GM11168 (cell line): Measurements from ENCODE around the gene MYO1E.

Source experiments
- in situ Hi-C: fragments of 300-500 bp; cut with MboI; formaldehyde crosslinking; loops from one replicate; pipeline ENCODE4 v1.12.0; 2022; ENCODE audit warnings: low sequenced_read_pairs; ENCODE audit not compliant: unreplicated experiment

The MYO1E gene

GRCh38 chr15:59249816-59250215 is 122.9 kb downstream of the MYO1E start:
- in situ Hi-C loops: loop anchor here (10.0 kb wide), 2 partner anchors 135 to 235 kb away; no protein-coding TSS in a partner anchor

- in situ Hi-C loops: loop anchor here (10.0 kb wide), 1 partner anchor 237 kb away; no protein-coding TSS in a partner anchor
Observed at GRCh38 chr15:59247364-59247763, 125.3 kb downstream of the MYO1E start.

- in situ Hi-C loops: loop anchor here (10.0 kb wide), 1 partner anchor 239 kb away; no protein-coding TSS in a partner anchor
Observed at GRCh38 chr15:59245559-59245958, 127.1 kb downstream of the MYO1E start.

- in situ Hi-C loops: loop anchor here (10.0 kb wide), 1 partner anchor 240 kb away; no protein-coding TSS in a partner anchor
Observed at GRCh38 chr15:59244337-59244736, 128.3 kb downstream of the MYO1E start.

- in situ Hi-C loops: loop anchor here (10.0 kb wide), 1 partner anchor 241 kb away; no protein-coding TSS in a partner anchor
Observed at GRCh38 chr15:59243622-59244021, 129.0 kb downstream of the MYO1E start.

GRCh38 chr15:59242649-59243048 is 130.0 kb downstream of the MYO1E start:
- in situ Hi-C loops: loop anchor here (10.0 kb wide), 1 partner anchor 242 kb away; no protein-coding TSS in a partner anchor

GRCh38 chr15:59240036-59240435 is 132.6 kb downstream of the MYO1E start:
- in situ Hi-C loops: loop anchor here (10.0 kb wide), 1 partner anchor 245 kb away; no protein-coding TSS in a partner anchor

GRCh38 chr15:59237924-59238331 is 134.7 kb downstream of the MYO1E start:
- in situ Hi-C loops: no loop called here

GRCh38 chr15:59237119-59237855 is 135.4 kb downstream of the MYO1E start:
- in situ Hi-C loops: no loop called here

- in situ Hi-C loops: no loop called here
Observed at GRCh38 chr15:59236394-59236793, 136.3 kb downstream of the MYO1E start.

- in situ Hi-C loops: no loop called here
Observed at GRCh38 chr15:59232476-59232875, 140.2 kb downstream of the MYO1E start.

- in situ Hi-C loops: no loop called here
Observed at GRCh38 chr15:59230531-59231055, 142.1 kb downstream of the MYO1E start.

- in situ Hi-C loops: no loop called here
Observed at GRCh38 chr15:59229453-59229852, 143.2 kb downstream of the MYO1E start.

GRCh38 chr15:59229015-59229414 is 143.7 kb downstream of the MYO1E start:
- in situ Hi-C loops: no loop called here

GRCh38 chr15:59227021-59227420 is 145.7 kb downstream of the MYO1E start:
- in situ Hi-C loops: no loop called here

GRCh38 chr15:59224474-59224873 is 148.2 kb downstream of the MYO1E start:
- in situ Hi-C loops: no loop called here

- in situ Hi-C loops: no loop called here
Observed at GRCh38 chr15:59223736-59224135, 148.9 kb downstream of the MYO1E start.

- in situ Hi-C loops: no loop called here
Observed at GRCh38 chr15:59222906-59223550, 149.6 kb downstream of the MYO1E start.

- in situ Hi-C loops: no loop called here
Observed at GRCh38 chr15:59221511-59222505, 150.9 kb downstream of the MYO1E start.

- in situ Hi-C loops: no loop called here
Observed at GRCh38 chr15:59218710-59219109, 154.0 kb downstream of the MYO1E start.
